H9 (cell line): ENCODE data around the gene SUPT7L. TPM values are rescaled to one million over a fixed set of nuclear protein-coding genes. Genes with fewer than 3 reads are reported as not detected.
A peak's percentile ranks its signal among the peaks of the same experiment; 100 is the strongest.

Experiments used
- DNase-seq: peaks from one replicate; pipeline ENCODE4 v3.0.0-alpha.2; 2017
- H2AFZ ChIP-seq: one replicate; pipeline ENCODE4 v1.6.1; 2013; ENCODE audit warnings: mild to moderate bottlenecking, low read length, control low read depth, moderate library complexity
- H2AK5ac ChIP-seq: 2 replicates; pipeline ENCODE4 v1.6.1; 2013; ENCODE audit warnings: low read length, control low read depth, mixed read lengths; ENCODE audit not compliant: insufficient read length
- H2BK120ac ChIP-seq: one replicate; pipeline ENCODE4 v1.6.1; 2013; ENCODE audit warnings: low read depth, mild to moderate bottlenecking, low read length, control low read depth, inconsistent platforms; ENCODE audit not compliant: poor library complexity, severe bottlenecking
- H2BK12ac ChIP-seq: 2 replicates; pipeline ENCODE4 v1.6.1; 2013; ENCODE audit warnings: low read length, control low read depth, mixed read lengths, low read depth; ENCODE audit not compliant: insufficient read length
- H2BK15ac ChIP-seq: 2 replicates; pipeline ENCODE4 v1.6.1; 2013; ENCODE audit warnings: low read depth, low read length, control low read depth
- H2BK20ac ChIP-seq: one replicate; pipeline ENCODE4 v1.6.1; 2013; ENCODE audit warnings: low read depth, mild to moderate bottlenecking, low read length, control low read depth, inconsistent platforms; ENCODE audit not compliant: poor library complexity, severe bottlenecking
- H2BK5ac ChIP-seq: 2 replicates; pipeline ENCODE4 v1.6.1; 2013; ENCODE audit warnings: low read length, control low read depth, mixed read lengths; ENCODE audit not compliant: insufficient read length
- H3K14ac ChIP-seq: 2 replicates; pipeline ENCODE4 v1.6.1; 2013; ENCODE audit warnings: low read length, control low read depth; ENCODE audit not compliant: insufficient read depth
- H3K18ac ChIP-seq: 2 replicates; pipeline ENCODE4 v1.6.1; 2013; ENCODE audit warnings: low read depth, mild to moderate bottlenecking, mixed read lengths, low read length, control low read depth; ENCODE audit not compliant: insufficient read length
- H3K23ac ChIP-seq: 2 replicates; pipeline ENCODE4 v1.6.1; 2013; ENCODE audit warnings: low read length, control low read depth, mixed read lengths, low read depth; ENCODE audit not compliant: insufficient read length
- H3K23me2 ChIP-seq: 2 replicates; pipeline ENCODE4 v1.6.1; 2013; ENCODE audit warnings: low read depth, mild to moderate bottlenecking, mixed read lengths, low read length, control low read depth; ENCODE audit not compliant: insufficient read length, poor library complexity, severe bottlenecking
- H3K27ac ChIP-seq: 2 replicates; pipeline ENCODE4 v1.5.1; 2013; ENCODE audit warnings: low read length, control low read depth, mixed read lengths, low read depth; ENCODE audit not compliant: insufficient read length
- H3K27me3 ChIP-seq: 2 replicates; pipeline ENCODE4 v1.6.1; 2013; ENCODE audit warnings: low read length, control low read depth, inconsistent platforms; ENCODE audit not compliant: insufficient read depth
- H3K4ac ChIP-seq: 2 replicates; pipeline ENCODE4 v1.6.1; 2013; ENCODE audit warnings: low read depth, mild to moderate bottlenecking, control low read depth, inconsistent platforms, low read length, moderate library complexity
- H3K4me1 ChIP-seq: 2 replicates; pipeline ENCODE4 v1.6.1; 2013; ENCODE audit warnings: low read length, control low read depth, inconsistent platforms; ENCODE audit not compliant: insufficient read depth
- H3K4me2 ChIP-seq: 2 replicates; pipeline ENCODE4 v1.6.1; 2013; ENCODE audit warnings: low read length, control low read depth, mixed read lengths; ENCODE audit not compliant: insufficient read length, insufficient read depth
- H3K56ac ChIP-seq: 2 replicates; pipeline ENCODE4 v1.6.1; 2013; ENCODE audit warnings: low read depth, mild to moderate bottlenecking, mixed read lengths, low read length, control low read depth; ENCODE audit not compliant: insufficient read length
- H3K79me1 ChIP-seq: 2 replicates; pipeline ENCODE4 v1.6.1; 2013; ENCODE audit warnings: low read depth, mild to moderate bottlenecking, moderate library complexity, low read length, control low read depth, inconsistent platforms; ENCODE audit not compliant: insufficient read depth, poor library complexity, severe bottlenecking
- H3K79me2 ChIP-seq: 2 replicates; pipeline ENCODE4 v1.6.1; 2013; ENCODE audit warnings: low read length, control low read depth, inconsistent platforms; ENCODE audit not compliant: insufficient read depth
- H3K9ac ChIP-seq: 2 replicates; pipeline ENCODE4 v1.6.1; 2013; ENCODE audit warnings: low read length, control low read depth, mixed read lengths; ENCODE audit not compliant: insufficient read length; ENCODE audit errors: extremely low read depth
- H3K9me3 ChIP-seq: one replicate; pipeline ENCODE4 v1.6.1; 2013; ENCODE audit warnings: low read depth, low read length, inconsistent platforms; ENCODE audit not compliant: control insufficient read depth
- H3T11ph ChIP-seq: one replicate; pipeline ENCODE4 v1.6.1; 2013; ENCODE audit warnings: mild to moderate bottlenecking, low read length, control low read depth, inconsistent platforms
- H4K20me1 ChIP-seq: one replicate; pipeline ENCODE4 v1.6.1; 2013; ENCODE audit not compliant: control insufficient read depth, insufficient read length, insufficient read depth
- H4K5ac ChIP-seq: 2 replicates; pipeline ENCODE4 v1.6.1; 2013; ENCODE audit warnings: low read depth, mild to moderate bottlenecking, mixed read lengths, low read length, control low read depth; ENCODE audit not compliant: insufficient read length
- H4K8ac ChIP-seq: replicated peaks from 2 replicates; pipeline ENCODE4 v1.6.1; 2013; ENCODE audit warnings: low read length, control low read depth, mixed read lengths, low read depth; ENCODE audit not compliant: insufficient read length
- H4K91ac ChIP-seq: 2 replicates; pipeline ENCODE4 v1.6.1; 2013; ENCODE audit warnings: low read depth, mild to moderate bottlenecking, moderate library complexity, mixed read lengths, low read length, control low read depth; ENCODE audit not compliant: insufficient read length
- H3K27ac Mint-ChIP-seq, 3 experiments: 2 replicates in 2 of 3; 3 replicates in 1 of 3; pipeline ENCODE4 v1.8.0; 2020 to 2021; ENCODE audit warnings: mixed read lengths in 3 of 3, mild to moderate bottlenecking in 1 of 3, moderate library complexity in 1 of 3
- H3K27me3 Mint-ChIP-seq: 2 replicates; pipeline ENCODE4 v1.8.0; 2021; ENCODE audit warnings: low read depth, mild to moderate bottlenecking, moderate library complexity, mixed read lengths
- H3K36me3 Mint-ChIP-seq, 3 experiments: 2 replicates in 2 of 3; 3 replicates in 1 of 3; pipeline ENCODE4 v1.8.0; 2020 to 2021; ENCODE audit warnings: low read depth in 3 of 3, mixed read lengths in 3 of 3; ENCODE audit not compliant: insufficient read depth in 1 of 3
- H3K4me1 Mint-ChIP-seq, 2 experiments: 2 replicates each; pipeline ENCODE4 v1.8.0; 2020; ENCODE audit warnings: mixed read lengths in 2 of 2
- H3K4me3 Mint-ChIP-seq, 2 experiments: 2 replicates in 1 of 2; 3 replicates in 1 of 2; pipeline ENCODE4 v1.8.0; 2020 to 2021; ENCODE audit warnings: mild to moderate bottlenecking in 2 of 2, mixed read lengths in 2 of 2, moderate library complexity in 1 of 2
- H3K9me3 Mint-ChIP-seq, 2 experiments: 2 replicates in 1 of 2; 3 replicates in 1 of 2; pipeline ENCODE4 v1.8.0; 2020; ENCODE audit warnings: mild to moderate bottlenecking in 2 of 2, mixed read lengths in 2 of 2, moderate library complexity in 1 of 2
- WGBS: extraction: QIAGEN DNeasy Blood & Tissue Kit; methylation state at CpG from one replicate; pipeline ENCODE4 v1.1.7; 2013; ENCODE audit warnings: missing lambda C conversion rate, low lambda C conversion rate, mixed read lengths; ENCODE audit not compliant: insufficient read length; ENCODE audit errors: extremely low coverage; 5-methylcytosine and 5-hydroxymethylcytosine counted together
- total RNA-seq: library from RNA; stranded (reverse); gene quantifications from 2 replicates; pipeline ENCODE4 v1.2.1, GENCODE V29; 2021
- TF ChIP-seq, protein P1 (sequence below): fragments of 200-600 bp; sonication (generic); conservative IDR thresholded peaks from 3 replicates; pipeline ENCODE4 v1.8.0; 2021; ENCODE audit warnings: antibody characterized with exemption, mild to moderate bottlenecking

Gene SUPT7L
- total RNA-seq, 1 experiment from 2014 or later, result 30.4 TPM

DNA sequence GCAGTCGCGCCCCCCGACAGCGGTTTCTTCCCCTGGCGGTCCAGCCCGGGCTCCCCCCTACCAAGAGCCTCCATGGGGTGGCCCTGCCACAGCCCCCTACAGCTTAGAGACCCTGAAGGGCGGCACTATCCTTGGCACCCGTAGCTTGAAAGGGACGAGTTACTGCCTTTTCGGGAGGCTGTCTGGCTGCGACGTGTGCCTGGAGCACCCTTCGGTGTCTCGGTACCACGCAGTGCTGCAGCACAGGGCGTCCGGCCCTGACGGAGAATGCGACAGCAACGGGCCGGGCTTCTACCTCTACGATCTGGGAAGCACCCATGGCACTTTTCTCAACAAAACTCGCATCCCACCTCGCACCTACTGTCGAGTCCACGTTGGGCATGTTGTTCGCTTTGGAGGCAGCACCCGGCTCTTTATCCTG lies 750 bp upstream of the SUPT7L start:
- Histone ChIP-seq H3K79me1 (peaks cover 8% of the 10 kb centered on the region), H2AK5ac (no peak overlapping the region), H2AFZ (no peak overlapping the region), H3K4me1 (no peaks in the 10 kb centered on the region; the same call in 1 of the 2 replicates), H3K27ac (no peak overlapping the region), H3K23me2 (peaks cover 12% of the 10 kb centered on the region), H3K9me3 (no peaks in the 10 kb centered on the region), H4K20me1 (peaks cover 3% of the 10 kb centered on the region), H3K79me2 (0 out of 2 replicates have a peak, but pooled peaks cover 2% of the 10 kb centered on the region), H3K14ac (no peak overlapping the region), H3K27me3 (no peaks in the 10 kb centered on the region), H2BK15ac (no peak overlapping the region), H3K18ac (no peak overlapping the region), H2BK5ac (no peak overlapping the region), H2BK120ac (no peak overlapping the region), H4K5ac (peak overlapping the region; percentile 75), H2BK20ac (no peak overlapping the region), H4K8ac (no peak overlapping the region), H3K4ac (no peak overlapping the region), H3K4me2 (peak overlapping the region; percentile 70), H3K23ac (no peak overlapping the region), H2BK12ac (no peak overlapping the region), H3K9ac (peak overlapping the region; percentile 66), H4K91ac (no peak overlapping the region), H3T11ph (no peak overlapping the region), H3K56ac (no peak overlapping the region)
- TF ChIP-seq, protein P1, sequence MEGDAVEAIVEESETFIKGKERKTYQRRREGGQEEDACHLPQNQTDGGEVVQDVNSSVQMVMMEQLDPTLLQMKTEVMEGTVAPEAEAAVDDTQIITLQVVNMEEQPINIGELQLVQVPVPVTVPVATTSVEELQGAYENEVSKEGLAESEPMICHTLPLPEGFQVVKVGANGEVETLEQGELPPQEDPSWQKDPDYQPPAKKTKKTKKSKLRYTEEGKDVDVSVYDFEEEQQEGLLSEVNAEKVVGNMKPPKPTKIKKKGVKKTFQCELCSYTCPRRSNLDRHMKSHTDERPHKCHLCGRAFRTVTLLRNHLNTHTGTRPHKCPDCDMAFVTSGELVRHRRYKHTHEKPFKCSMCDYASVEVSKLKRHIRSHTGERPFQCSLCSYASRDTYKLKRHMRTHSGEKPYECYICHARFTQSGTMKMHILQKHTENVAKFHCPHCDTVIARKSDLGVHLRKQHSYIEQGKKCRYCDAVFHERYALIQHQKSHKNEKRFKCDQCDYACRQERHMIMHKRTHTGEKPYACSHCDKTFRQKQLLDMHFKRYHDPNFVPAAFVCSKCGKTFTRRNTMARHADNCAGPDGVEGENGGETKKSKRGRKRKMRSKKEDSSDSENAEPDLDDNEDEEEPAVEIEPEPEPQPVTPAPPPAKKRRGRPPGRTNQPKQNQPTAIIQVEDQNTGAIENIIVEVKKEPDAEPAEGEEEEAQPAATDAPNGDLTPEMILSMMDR, result no peak
- no CpG with 5 or more reads among the region's 28 CpGs for WGBS
- peak overlapping the region in 1 of 3 experiments; percentile 100; a peak in 1 of 7 replicates for H3K27ac Mint-ChIP-seq
- H3K36me3 Mint-ChIP-seq, result peaks cover 22 to 56% (median 48%) of the 10 kb centered on the region in 3 experiments; a peak in 6 of 7 replicates
- H3K4me3 Mint-ChIP-seq, result peak overlapping the region; percentile 97 to 98
- H3K27me3 Mint-ChIP-seq, result no peaks in the 10 kb centered on the region
- DNase-seq, result no peak
- H3K4me1 Mint-ChIP-seq, result peaks cover 9 to 18% of the 10 kb centered on the region in 2 experiments
- H3K9me3 Mint-ChIP-seq, result no peaks in the 10 kb centered on the region
